Activated CD8-positive, alpha-beta T cell treated with anti-CD3 and anti-CD28 coated beads for 36 hours (primary cell): Measurements from ENCODE around the gene DTNBP1. TPM values are rescaled to one million over a fixed set of nuclear protein-coding genes. Genes with fewer than 3 reads are reported as not detected.
A peak's percentile ranks its signal among the peaks of the same experiment; 100 is the strongest.

Experiments
- ATAC-seq: fragments of 200-7000 bp; cut with Tn5 transposase; one replicate; pipeline ENCODE4 v1.10.0; 2021; ENCODE audit warnings: mild to moderate bottlenecking, moderate library complexity
- CTCF ChIA-PET: fragments of 350-600 bp; sonication (Branson Sonifier 250); formaldehyde crosslinking; loops from one replicate; lab custom pipeline; 2021; ENCODE audit warnings: antibody characterized with exemption; lab: Charles Lee
- POLR2A ChIA-PET: fragments of 350-600 bp; sonication (Branson Sonifier 250); formaldehyde crosslinking; loops from one replicate; lab custom pipeline; 2021; ENCODE audit warnings: antibody characterized with exemption; lab: Charles Lee
- DNase-seq: peaks from one replicate; pipeline ENCODE4 v3.0.0-alpha.2; 2020
- H3K27ac Mint-ChIP-seq: one replicate; pipeline ENCODE4 v1.8.0; 2021; ENCODE audit warnings: mild to moderate bottlenecking, mixed read lengths
- H3K27me3 Mint-ChIP-seq: one replicate; pipeline ENCODE4 v1.8.0; 2021; ENCODE audit warnings: mixed read lengths
- H3K36me3 Mint-ChIP-seq: one replicate; pipeline ENCODE4 v1.8.0; 2021; ENCODE audit warnings: low read depth, mixed read lengths
- H3K4me1 Mint-ChIP-seq: one replicate; pipeline ENCODE4 v1.8.0; 2021; ENCODE audit warnings: low read depth, mixed read lengths
- H3K4me3 Mint-ChIP-seq: one replicate; pipeline ENCODE4 v1.8.0; 2021; ENCODE audit warnings: mild to moderate bottlenecking, moderate library complexity, mixed read lengths
- H3K9me3 Mint-ChIP-seq: one replicate; pipeline ENCODE4 v1.8.0; 2021; ENCODE audit warnings: mixed read lengths
- intact Hi-C: fragments of 100-400 bp; cut with micrococcal nuclease; formaldehyde crosslinking; loops from one replicate; pipeline ENCODE4 v1.10.0; 2022
- total RNA-seq, 2 experiments: library from RNA; stranded (reverse); gene quantifications; one replicate each; pipeline ENCODE4 v1.2.3, GENCODE V29; 2021
- TF ChIP-seq, protein P1 (sequence below): fragments of 200-600 bp; IDR thresholded peaks from one replicate; pipeline ENCODE4 v1.8.0; 2022; ENCODE audit warnings: antibody characterized with exemption, mild to moderate bottlenecking

Gene DTNBP1
- total RNA-seq, 2 experiments from 2014 or later: 12.6 to 14.6 TPM

GRCh38 chr6:15697895-15698294 lies 35.1 kb upstream of the DTNBP1 start:
- DNase-seq: no peak
- ChIA-PET POLR2A (no interaction called here), CTCF (no interaction called here)
- H3K4me1 Mint-ChIP-seq: no peaks in the 10 kb centered on the region
- H3K36me3 Mint-ChIP-seq: no peaks in the 10 kb centered on the region
- intact Hi-C loops: no loop called here
- H3K27me3 Mint-ChIP-seq: peaks cover 8% of the 10 kb centered on the region
- H3K27ac Mint-ChIP-seq: no peak overlapping the region
- no peak overlapping the region for H3K4me3 Mint-ChIP-seq
- ATAC-seq: no peak
- no peaks in the 10 kb centered on the region for H3K9me3 Mint-ChIP-seq
- TF ChIP-seq, protein P1, sequence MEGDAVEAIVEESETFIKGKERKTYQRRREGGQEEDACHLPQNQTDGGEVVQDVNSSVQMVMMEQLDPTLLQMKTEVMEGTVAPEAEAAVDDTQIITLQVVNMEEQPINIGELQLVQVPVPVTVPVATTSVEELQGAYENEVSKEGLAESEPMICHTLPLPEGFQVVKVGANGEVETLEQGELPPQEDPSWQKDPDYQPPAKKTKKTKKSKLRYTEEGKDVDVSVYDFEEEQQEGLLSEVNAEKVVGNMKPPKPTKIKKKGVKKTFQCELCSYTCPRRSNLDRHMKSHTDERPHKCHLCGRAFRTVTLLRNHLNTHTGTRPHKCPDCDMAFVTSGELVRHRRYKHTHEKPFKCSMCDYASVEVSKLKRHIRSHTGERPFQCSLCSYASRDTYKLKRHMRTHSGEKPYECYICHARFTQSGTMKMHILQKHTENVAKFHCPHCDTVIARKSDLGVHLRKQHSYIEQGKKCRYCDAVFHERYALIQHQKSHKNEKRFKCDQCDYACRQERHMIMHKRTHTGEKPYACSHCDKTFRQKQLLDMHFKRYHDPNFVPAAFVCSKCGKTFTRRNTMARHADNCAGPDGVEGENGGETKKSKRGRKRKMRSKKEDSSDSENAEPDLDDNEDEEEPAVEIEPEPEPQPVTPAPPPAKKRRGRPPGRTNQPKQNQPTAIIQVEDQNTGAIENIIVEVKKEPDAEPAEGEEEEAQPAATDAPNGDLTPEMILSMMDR: no peak

- Mint-ChIP-seq H3K27ac (peak overlapping the region; percentile 42), H3K9me3 (no peaks in the 10 kb centered on the region), H3K27me3 (peaks cover 6% of the 10 kb centered on the region), H3K36me3 (no peaks in the 10 kb centered on the region), H3K4me3 (peak overlapping the region; percentile 11), H3K4me1 (peaks cover 14% of the 10 kb centered on the region)
- TF ChIP-seq, protein P1: peak; percentile 99
- POLR2A ChIA-PET: no interaction called here
- ATAC-seq (peak; percentile 99), DNase-seq (peak; percentile 86)
- CTCF ChIA-PET: interaction anchor here (0.5 to 2.8 kb wide), 65 partner anchors 9 to 1686 kb away, joined by 3 to 39 read pairs (median 4); partner anchors contain the start of gene MYLIP
- intact Hi-C loops: loop anchor here (1.0 to 2.0 kb wide), 2 partner anchors 491 to 515 kb away; no protein-coding TSS in a partner anchor
These were observed 28.5 kb upstream of the DTNBP1 start for GRCh38 chr6:15691250-15691869.

DNA sequence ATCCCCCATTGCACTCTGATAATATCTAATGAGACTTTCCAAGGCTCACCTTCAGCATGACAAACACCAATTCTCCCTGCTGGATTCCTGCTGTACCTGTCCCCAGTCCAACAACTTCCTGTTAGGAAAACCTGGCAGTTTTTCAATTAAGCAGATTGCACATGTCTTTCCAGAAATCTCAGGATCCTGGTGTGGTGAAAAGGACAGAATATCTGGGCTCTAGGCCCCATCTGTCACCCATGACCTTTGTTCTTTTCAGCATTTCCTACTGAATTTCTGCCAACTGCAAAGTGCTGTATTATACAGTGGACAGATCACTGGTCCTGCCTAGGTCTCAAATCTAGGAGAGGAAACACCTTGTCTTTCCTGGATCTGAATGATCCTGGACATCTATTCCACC lies 27.7 kb upstream of the DTNBP1 start:
- Mint-ChIP-seq H3K4me3 (no peak overlapping the region), H3K9me3 (no peaks in the 10 kb centered on the region), H3K36me3 (no peaks in the 10 kb centered on the region), H3K4me1 (peaks cover 14% of the 10 kb centered on the region), H3K27ac (no peak overlapping the region), H3K27me3 (peaks cover 6% of the 10 kb centered on the region)
- intact Hi-C loops: loop anchor here (2.0 kb wide), 1 partner anchor 492 kb away; no protein-coding TSS in a partner anchor
- no peak for ATAC-seq
- ChIA-PET CTCF (no interaction called here), POLR2A (no interaction called here)
- TF ChIP-seq, protein P1: no peak
- DNase-seq: no peak

GRCh38 chr6:15689586-15690482 lies 27.0 kb upstream of the DTNBP1 start:
- ChIA-PET CTCF (no interaction called here), POLR2A (no interaction called here)
- no peak overlapping the region for H3K27ac Mint-ChIP-seq
- DNase-seq (no peak), ATAC-seq (no peak)
- TF ChIP-seq, protein P1: no peak
- H3K4me1 Mint-ChIP-seq: peaks cover 14% of the 10 kb centered on the region
- peaks cover 3% of the 10 kb centered on the region for H3K27me3 Mint-ChIP-seq
- H3K36me3 Mint-ChIP-seq: no peaks in the 10 kb centered on the region
- no peak overlapping the region for H3K4me3 Mint-ChIP-seq
- no peaks in the 10 kb centered on the region for H3K9me3 Mint-ChIP-seq
- intact Hi-C loops: loop anchor here (2.0 kb wide), 1 partner anchor 493 kb away; no protein-coding TSS in a partner anchor
